ENCODE measurements around the gene EXOC1L.

Gene EXOC1L

GRCh38 chr4:55874831-55875230 lies 55.2 kb downstream of the EXOC1L start:
- no peak for ATAC-seq (replicated peaks)
- no peak for DNase-seq
- Mint-ChIP-seq H3K27me3 (no peaks in the 10 kb centered on the region), H3K36me3 (ENCODE audit: insufficient read depth) (peaks cover 51% of the 10 kb centered on the region), H3K27ac (no peak overlapping the region), H3K4me1 (ENCODE audit: low read depth in 2 of 2) (peaks cover 0 to 3% of the 10 kb centered on the region in 2 donors), H3K9me3 (no peaks in the 10 kb centered on the region), H3K4me3 (no peak overlapping the region)

GRCh38 chr4:55876387-55876786 lies 56.8 kb downstream of the EXOC1L start:
- Mint-ChIP-seq H3K4me3 (no peak overlapping the region), H3K27ac (peak overlapping the region in 1 of 2 donors; percentile 52), H3K4me1 (ENCODE audit: low read depth in 2 of 2) (peaks cover 0 to 3% of the 10 kb centered on the region in 2 donors), H3K36me3 (ENCODE audit: insufficient read depth) (peaks cover 48% of the 10 kb centered on the region), H3K27me3 (no peaks in the 10 kb centered on the region), H3K9me3 (no peaks in the 10 kb centered on the region)
- no peak for ATAC-seq (replicated peaks)
- no peak for DNase-seq

DNA sequence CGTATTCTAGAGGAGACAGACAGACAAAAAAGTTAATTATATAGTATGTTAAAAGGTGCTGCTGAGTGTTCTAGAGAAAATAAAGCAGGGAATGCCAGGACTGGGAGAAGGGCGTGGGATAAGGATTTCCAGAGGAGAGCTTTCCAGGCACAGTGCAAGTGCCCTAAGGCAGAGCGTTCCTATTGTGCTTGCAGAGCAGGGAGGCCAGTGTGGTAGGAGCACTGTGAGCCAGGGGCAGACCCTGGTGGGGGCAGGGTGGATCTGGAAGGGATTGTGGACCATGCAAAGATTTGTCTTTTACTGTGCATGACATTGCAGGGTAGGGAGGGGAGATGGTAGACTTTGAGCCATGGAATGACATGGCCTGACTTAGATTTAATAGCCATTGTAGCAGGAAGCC lies 59.6 kb downstream of the EXOC1L start:
- Mint-ChIP-seq H3K4me3 (no peak overlapping the region), H3K4me1 (ENCODE audit: low read depth in 2 of 2) (peaks cover 0 to 3% of the 10 kb centered on the region in 2 donors), H3K27me3 (no peaks in the 10 kb centered on the region), H3K36me3 (ENCODE audit: insufficient read depth) (peaks cover 60% of the 10 kb centered on the region), H3K27ac (no peak overlapping the region), H3K9me3 (no peaks in the 10 kb centered on the region)
- ATAC-seq (replicated peaks) (no peak), DNase-seq (no peak)

DNA sequence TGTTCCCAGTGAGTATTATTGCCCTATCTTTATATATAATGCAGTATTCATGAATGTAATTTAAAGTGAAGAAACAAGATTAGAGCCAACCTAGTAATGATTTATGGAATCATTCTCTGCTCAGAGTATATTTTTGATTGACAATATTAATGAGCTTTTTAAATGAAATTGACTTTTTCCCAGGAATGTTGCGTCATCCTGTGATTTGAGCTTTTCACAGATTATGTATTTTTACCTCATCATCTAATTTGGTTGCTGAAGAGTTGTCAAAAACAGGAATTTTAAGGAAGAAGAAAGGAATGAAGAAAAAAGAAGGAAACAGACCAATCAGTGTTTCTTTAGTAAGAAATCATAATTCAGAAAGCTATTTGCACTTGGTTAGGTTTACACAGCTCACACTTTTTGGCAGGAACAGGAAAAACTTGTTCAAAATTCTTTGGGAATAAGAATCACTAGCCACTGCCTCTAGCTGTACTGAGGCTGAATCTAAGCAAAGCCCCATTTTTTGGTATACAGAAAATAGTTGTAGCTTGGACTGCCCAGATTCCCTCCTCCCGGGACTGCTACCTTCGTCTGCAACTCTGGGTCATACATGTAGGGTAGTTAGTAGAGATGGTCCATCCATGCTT lies 61.2 kb downstream of the EXOC1L start:
- Mint-ChIP-seq H3K4me3 (no peak overlapping the region), H3K27me3 (no peaks in the 10 kb centered on the region), H3K9me3 (no peaks in the 10 kb centered on the region), H3K4me1 (ENCODE audit: low read depth in 2 of 2) (peaks cover 0 to 3% of the 10 kb centered on the region in 2 donors), H3K36me3 (ENCODE audit: insufficient read depth) (peaks cover 53% of the 10 kb centered on the region), H3K27ac (peak overlapping the region; percentile 30 to 64)
- ATAC-seq (replicated peaks) = no peak
- DNase-seq = no peak

- Mint-ChIP-seq H3K4me1 (ENCODE audit: low read depth in 2 of 2) (peaks cover 0 to 1% of the 10 kb centered on the region in 2 donors), H3K36me3 (ENCODE audit: insufficient read depth) (peaks cover 41% of the 10 kb centered on the region), H3K27ac (no peak overlapping the region), H3K9me3 (no peaks in the 10 kb centered on the region), H3K27me3 (no peaks in the 10 kb centered on the region), H3K4me3 (no peak overlapping the region)
- DNase-seq (no peak), ATAC-seq (replicated peaks) (no peak)
Measured at GRCh38 chr4:55884093-55884850, 64.7 kb downstream of the EXOC1L start.

DNA sequence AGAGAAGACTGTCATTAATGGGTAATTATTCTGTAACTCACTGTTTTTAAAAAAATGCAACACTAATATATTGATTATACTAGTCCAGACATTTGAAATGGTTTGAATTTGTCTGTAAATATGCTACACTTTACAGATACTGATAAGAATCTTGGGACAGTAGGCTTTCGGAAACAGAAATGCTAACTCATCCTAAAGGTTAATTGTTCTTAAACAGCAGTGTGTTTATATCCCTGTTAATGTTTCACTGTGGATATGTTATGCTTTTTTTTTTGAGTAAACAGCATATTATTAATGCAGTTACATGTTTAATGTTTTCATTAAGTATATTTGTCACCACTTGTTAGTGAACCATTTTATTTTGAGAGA lies 65.2 kb downstream of the EXOC1L start:
- Mint-ChIP-seq H3K4me1 (ENCODE audit: low read depth in 2 of 2) (no peaks in the 10 kb centered on the region), H3K9me3 (no peaks in the 10 kb centered on the region), H3K27me3 (no peaks in the 10 kb centered on the region), H3K27ac (no peak overlapping the region), H3K36me3 (ENCODE audit: insufficient read depth) (peaks cover 41% of the 10 kb centered on the region), H3K4me3 (no peak overlapping the region)
- DNase-seq (no peak), ATAC-seq (replicated peaks) (no peak)
